Stimulated activated CD8-positive, alpha-beta memory T cell treated with anti-CD3 and anti-CD28 coated beads, Interleukin-15, amount 100 ng/mL, for 24 hours (primary cell): ENCODE data around the gene PAH.

Source experiments
- DNase-seq: peaks from one replicate; pipeline ENCODE4 v3.0.0-alpha.2; 2020; ENCODE audit warnings: low read depth

The PAH gene

GRCh38 chr12:102821149-102821548 is 95.9 kb downstream of the PAH start:
- no peak for DNase-seq

- DNase-seq, result no peak
These were observed 100.1 kb downstream of the PAH start for GRCh38 chr12:102816816-102817434.

- DNase-seq, result no peak
These were observed 102.2 kb downstream of the PAH start for GRCh38 chr12:102814691-102815367.

GRCh38 chr12:102812344-102812743 is 104.7 kb downstream of the PAH start:
- no peak for DNase-seq

- no peak for DNase-seq
These were observed 105.8 kb downstream of the PAH start for GRCh38 chr12:102811110-102811737.

GRCh38 chr12:102808412-102808811 is 108.6 kb downstream of the PAH start:
- DNase-seq, result no peak

- no peak for DNase-seq
These were observed 110.5 kb downstream of the PAH start for GRCh38 chr12:102806592-102806991.

- DNase-seq, result no peak
These were observed 110.9 kb downstream of the PAH start for GRCh38 chr12:102806110-102806509.

- no peak for DNase-seq
These were observed 116.5 kb downstream of the PAH start for GRCh38 chr12:102800565-102800964.

GRCh38 chr12:102799229-102799628 is 117.8 kb downstream of the PAH start:
- no peak for DNase-seq

GRCh38 chr12:102797528-102797927 is 119.5 kb downstream of the PAH start:
- DNase-seq, result no peak

GRCh38 chr12:102793921-102794320 is 123.1 kb downstream of the PAH start:
- no peak for DNase-seq
